ENCODE results near the gene CUX1.

CUX1 gene

GRCh38 chr7:102085218-102085772, 267.9 kb downstream of the CUX1 start:
- no peak for DNase-seq (ENCODE audit: low read depth)
- H3K4me3 ChIP-seq (ENCODE audit: control insufficient read depth, low read depth, low read length), result no peak overlapping the region
- no peak for TF ChIP-seq CTCF (conservative IDR thresholded peaks at IDR 0.05; ENCODE audit: control insufficient read depth, insufficient read depth, low read depth, low read length)

DNA sequence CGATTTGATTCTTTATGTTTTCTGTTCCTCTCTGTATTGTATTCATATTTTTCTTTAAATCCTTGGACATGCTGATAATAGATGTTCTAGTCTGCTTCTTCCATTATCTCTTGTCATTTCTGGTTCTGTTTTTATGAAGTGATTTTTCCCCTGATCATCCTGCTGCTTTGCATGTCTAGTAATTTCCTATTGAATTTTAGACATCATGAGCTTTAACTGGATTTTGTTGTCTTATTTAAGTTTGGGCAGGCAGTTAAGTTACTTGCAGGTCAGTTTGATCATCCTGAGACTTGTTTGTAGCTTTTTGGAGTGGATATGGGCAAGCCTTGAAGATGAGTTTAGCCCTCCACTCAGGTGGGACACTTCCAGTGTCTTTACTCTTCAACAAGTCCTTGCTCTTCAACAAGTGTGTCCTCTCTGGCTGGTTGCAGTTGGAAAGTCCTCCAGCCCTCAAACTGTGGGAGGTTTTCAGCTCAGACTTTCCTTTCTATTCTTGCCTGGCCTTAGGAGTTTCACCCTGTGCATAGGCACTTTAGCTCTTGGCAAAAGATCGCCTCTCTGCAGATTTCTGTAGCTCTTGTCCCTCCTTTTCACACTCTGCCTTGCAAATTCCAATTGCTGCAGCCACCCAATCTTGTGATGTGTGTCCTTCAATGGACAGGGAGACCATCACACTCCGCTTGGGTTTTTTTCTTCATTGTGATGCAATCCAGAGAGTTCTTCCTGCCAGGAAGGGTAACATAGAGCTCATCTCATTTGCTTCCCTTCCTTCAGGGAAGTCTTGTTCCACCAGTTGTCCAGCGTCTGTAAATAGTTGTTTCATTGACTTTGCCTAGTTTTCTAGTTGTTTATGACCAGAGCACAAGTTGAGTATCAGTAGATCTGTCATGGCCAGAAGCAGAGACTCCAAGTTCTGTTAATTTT, 272.0 kb downstream of the CUX1 start:
- DNase-seq (ENCODE audit: low read depth), result no peak
- H3K4me3 ChIP-seq (ENCODE audit: control insufficient read depth, low read depth, low read length), result no peak overlapping the region
- no peak for TF ChIP-seq CTCF (conservative IDR thresholded peaks at IDR 0.05; ENCODE audit: control insufficient read depth, insufficient read depth, low read depth, low read length)

DNA sequence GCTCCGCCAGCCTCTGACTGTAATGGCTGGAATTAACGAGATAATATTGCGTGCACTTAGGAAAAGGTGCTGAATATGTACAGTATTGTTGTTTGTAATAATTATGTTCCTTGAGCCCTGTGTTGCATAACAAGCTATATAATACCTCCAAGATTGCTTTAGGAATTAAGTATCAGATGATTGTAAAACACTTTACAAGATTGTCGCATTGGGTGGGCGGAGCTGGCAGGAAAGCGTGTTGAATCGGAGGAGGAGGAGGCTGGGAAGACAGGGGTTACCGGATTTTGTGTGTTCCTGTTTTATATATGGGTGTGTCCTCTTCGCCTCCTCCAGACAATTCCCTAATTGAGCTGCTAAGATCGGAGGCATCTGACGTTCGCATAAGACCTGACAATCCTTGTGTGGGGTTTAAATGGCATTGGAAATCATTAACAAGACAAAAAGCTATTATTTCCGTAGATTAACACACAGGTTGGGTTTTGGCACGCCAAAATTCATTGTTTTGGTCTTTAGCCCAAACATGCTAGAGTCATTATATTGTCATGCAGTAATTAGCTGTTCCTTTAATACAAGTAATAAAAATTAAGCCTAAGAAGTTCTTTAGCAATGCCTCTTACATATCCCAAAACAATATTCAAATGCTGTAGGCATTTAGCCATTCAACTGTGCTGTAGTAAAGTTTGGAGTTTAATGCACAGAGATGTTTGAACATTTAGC, 276.3 kb downstream of the CUX1 start:
- H3K4me3 ChIP-seq (ENCODE audit: control insufficient read depth, low read depth, low read length), result no peak overlapping the region
- DNase-seq (ENCODE audit: low read depth), result no peak
- no peak for TF ChIP-seq CTCF (conservative IDR thresholded peaks at IDR 0.05; ENCODE audit: control insufficient read depth, insufficient read depth, low read depth, low read length)

DNA sequence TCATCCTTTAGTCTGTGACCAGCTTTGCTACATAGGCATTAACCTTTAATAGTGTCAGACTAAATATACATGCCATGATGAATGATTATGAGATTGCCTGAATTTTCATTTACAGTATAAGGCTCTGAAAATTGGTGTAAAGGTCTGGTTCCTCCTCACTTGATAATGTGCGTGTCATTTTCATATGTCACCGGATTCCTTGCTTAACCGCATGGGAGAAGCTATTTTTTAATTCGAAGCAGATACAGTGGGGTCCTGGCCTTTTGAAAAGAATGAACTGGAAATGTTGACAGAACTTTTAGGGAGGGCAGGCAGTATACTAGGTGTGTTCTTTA, 276.9 kb downstream of the CUX1 start:
- no peak overlapping the region for H3K4me3 ChIP-seq (ENCODE audit: control insufficient read depth, low read depth, low read length)
- DNase-seq (ENCODE audit: low read depth), result peak; percentile 57
- no peak for TF ChIP-seq CTCF (conservative IDR thresholded peaks at IDR 0.05; ENCODE audit: control insufficient read depth, insufficient read depth, low read depth, low read length)

DNA sequence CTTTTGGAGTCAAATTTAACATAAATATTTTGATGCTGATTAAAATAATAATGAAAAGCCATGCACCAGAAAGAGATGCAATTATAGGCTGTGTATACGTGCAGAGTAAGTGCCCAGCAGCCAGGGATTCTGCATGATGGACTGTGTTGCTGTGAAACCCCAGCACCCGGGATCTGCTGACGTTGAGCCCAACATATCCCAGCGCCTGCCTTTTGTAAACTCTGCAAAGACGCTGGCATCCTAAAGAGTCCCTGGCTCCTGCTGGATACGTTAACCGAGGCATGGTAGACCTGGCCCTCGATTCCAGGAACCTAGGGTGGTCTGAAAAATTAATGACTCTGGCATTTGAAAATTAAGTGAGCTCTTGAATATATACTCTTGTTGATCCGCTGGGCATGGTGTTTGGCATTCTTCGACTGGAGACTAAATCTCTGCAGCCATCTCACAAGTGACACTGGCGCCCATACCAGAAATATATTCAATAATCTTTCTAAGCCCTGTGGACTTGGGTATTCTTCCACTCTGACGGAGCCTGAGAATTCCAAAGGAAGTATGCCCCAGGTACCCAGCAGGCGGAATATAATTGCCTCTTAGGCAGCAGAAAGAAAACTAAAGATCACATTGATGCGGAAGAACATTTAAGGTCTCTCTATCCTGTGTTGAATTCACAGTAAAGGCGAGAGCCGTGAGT, 278.0 kb downstream of the CUX1 start:
- no peak for DNase-seq (ENCODE audit: low read depth)
- H3K4me3 ChIP-seq (ENCODE audit: control insufficient read depth, low read depth, low read length), result no peak overlapping the region
- TF ChIP-seq CTCF (conservative IDR thresholded peaks at IDR 0.05; ENCODE audit: control insufficient read depth, insufficient read depth, low read depth, low read length), result no peak

DNA sequence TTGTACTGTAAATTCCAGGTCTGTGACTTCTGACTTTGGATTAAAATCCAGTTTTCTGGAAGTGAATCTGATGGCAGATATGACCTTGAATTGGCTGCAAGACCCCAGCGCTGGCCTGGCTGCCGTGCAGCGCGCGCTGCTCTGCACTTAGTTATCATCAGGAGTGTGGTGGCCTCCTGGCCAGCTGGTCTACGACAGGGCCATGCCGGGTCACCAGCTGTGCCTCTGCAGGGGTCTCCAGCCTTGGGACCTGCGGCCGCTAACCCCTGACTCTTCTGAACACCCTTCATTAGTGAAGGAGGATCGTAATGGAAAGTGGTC, 278.5 kb downstream of the CUX1 start:
- no peak overlapping the region for H3K4me3 ChIP-seq (ENCODE audit: control insufficient read depth, low read depth, low read length)
- DNase-seq (ENCODE audit: low read depth), result no peak
- TF ChIP-seq CTCF (conservative IDR thresholded peaks at IDR 0.05; ENCODE audit: control insufficient read depth, insufficient read depth, low read depth, low read length), result no peak

Data from fibroblast of mammary gland (primary cell).